T-helper 1 cell treated with Interleukin-12 subunit alpha and Interleukin-12 subunit beta and Interleukin-4 antibody, amounts not matched to agents 30 μg/mL and 1 μg/mL, for 36 hours (primary cell): ENCODE data around the gene YIF1A.

Source experiments
- H3K27ac Mint-ChIP-seq: one replicate; pipeline ENCODE4 v1.8.0; 2021; ENCODE audit warnings: mild to moderate bottlenecking, mixed read lengths
- H3K27me3 Mint-ChIP-seq: one replicate; pipeline ENCODE4 v1.8.0; 2021; ENCODE audit warnings: low read depth, mixed read lengths
- H3K36me3 Mint-ChIP-seq: one replicate; pipeline ENCODE4 v1.8.0; 2021; ENCODE audit warnings: low read depth, mixed read lengths
- H3K4me1 Mint-ChIP-seq: one replicate; pipeline ENCODE4 v1.8.0; 2021; ENCODE audit warnings: low read depth, mixed read lengths
- H3K4me3 Mint-ChIP-seq: one replicate; pipeline ENCODE4 v1.8.0; 2021; ENCODE audit warnings: mild to moderate bottlenecking, moderate library complexity, mixed read lengths
- H3K9me3 Mint-ChIP-seq: one replicate; pipeline ENCODE4 v1.8.0; 2021; ENCODE audit warnings: mixed read lengths

Gene YIF1A

GRCh38 chr11:66310324-66310723 lies 21.4 kb upstream of the YIF1A start:
- H3K27ac Mint-ChIP-seq: no peak overlapping the region
- peaks cover 6% of the 10 kb centered on the region for H3K27me3 Mint-ChIP-seq
- no peaks in the 10 kb centered on the region for H3K36me3 Mint-ChIP-seq

GRCh38 chr11:66309475-66309874 lies 20.5 kb upstream of the YIF1A start:
- Mint-ChIP-seq H3K4me1 (peaks cover 6% of the 10 kb centered on the region), H3K4me3 (no peak overlapping the region), H3K36me3 (no peaks in the 10 kb centered on the region), H3K27me3 (peaks cover 4% of the 10 kb centered on the region), H3K27ac (no peak overlapping the region), H3K9me3 (no peaks in the 10 kb centered on the region)

More at GRCh38 chr11:66310324-66310723, 21.4 kb upstream of the YIF1A start:
- Mint-ChIP-seq H3K9me3 (no peaks in the 10 kb centered on the region), H3K4me3 (no peak overlapping the region), H3K4me1 (peaks cover 6% of the 10 kb centered on the region)

- Mint-ChIP-seq H3K36me3 (no peaks in the 10 kb centered on the region), H3K27ac (no peak overlapping the region), H3K9me3 (no peaks in the 10 kb centered on the region), H3K4me1 (no peaks in the 10 kb centered on the region), H3K27me3 (peaks cover 3% of the 10 kb centered on the region), H3K4me3 (no peak overlapping the region)
Observed at GRCh38 chr11:66302656-66303055, 13.7 kb upstream of the YIF1A start.

DNA sequence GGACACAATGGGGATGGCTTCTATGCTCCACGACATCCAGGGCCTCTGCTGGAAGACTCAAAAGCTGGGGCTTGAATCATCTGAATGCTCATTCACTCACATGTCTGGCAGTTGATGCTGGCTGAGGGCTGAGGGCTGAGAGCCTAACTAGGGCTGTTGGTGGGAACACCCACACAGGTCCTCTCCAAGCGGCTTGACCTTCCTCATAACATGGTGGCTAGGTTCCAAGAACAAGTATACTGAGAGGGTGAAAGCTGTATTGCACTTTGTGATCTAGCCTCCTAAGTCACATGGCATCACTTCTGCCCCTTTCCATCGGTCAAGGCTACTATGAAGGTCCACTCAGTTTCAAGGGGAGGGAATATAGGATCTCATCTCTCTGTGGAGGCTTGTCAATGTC lies 10.2 kb upstream of the YIF1A start:
- Mint-ChIP-seq H3K27ac (no peak overlapping the region), H3K4me3 (no peak overlapping the region), H3K4me1 (no peaks in the 10 kb centered on the region), H3K36me3 (no peaks in the 10 kb centered on the region), H3K27me3 (no peaks in the 10 kb centered on the region), H3K9me3 (no peaks in the 10 kb centered on the region)

- Mint-ChIP-seq H3K9me3 (no peaks in the 10 kb centered on the region), H3K27ac (no peak overlapping the region), H3K27me3 (peaks cover 11% of the 10 kb centered on the region), H3K4me3 (no peak overlapping the region), H3K36me3 (no peaks in the 10 kb centered on the region), H3K4me1 (peaks cover 3% of the 10 kb centered on the region)
Observed at GRCh38 chr11:66297610-66298009, 8.7 kb upstream of the YIF1A start.

DNA sequence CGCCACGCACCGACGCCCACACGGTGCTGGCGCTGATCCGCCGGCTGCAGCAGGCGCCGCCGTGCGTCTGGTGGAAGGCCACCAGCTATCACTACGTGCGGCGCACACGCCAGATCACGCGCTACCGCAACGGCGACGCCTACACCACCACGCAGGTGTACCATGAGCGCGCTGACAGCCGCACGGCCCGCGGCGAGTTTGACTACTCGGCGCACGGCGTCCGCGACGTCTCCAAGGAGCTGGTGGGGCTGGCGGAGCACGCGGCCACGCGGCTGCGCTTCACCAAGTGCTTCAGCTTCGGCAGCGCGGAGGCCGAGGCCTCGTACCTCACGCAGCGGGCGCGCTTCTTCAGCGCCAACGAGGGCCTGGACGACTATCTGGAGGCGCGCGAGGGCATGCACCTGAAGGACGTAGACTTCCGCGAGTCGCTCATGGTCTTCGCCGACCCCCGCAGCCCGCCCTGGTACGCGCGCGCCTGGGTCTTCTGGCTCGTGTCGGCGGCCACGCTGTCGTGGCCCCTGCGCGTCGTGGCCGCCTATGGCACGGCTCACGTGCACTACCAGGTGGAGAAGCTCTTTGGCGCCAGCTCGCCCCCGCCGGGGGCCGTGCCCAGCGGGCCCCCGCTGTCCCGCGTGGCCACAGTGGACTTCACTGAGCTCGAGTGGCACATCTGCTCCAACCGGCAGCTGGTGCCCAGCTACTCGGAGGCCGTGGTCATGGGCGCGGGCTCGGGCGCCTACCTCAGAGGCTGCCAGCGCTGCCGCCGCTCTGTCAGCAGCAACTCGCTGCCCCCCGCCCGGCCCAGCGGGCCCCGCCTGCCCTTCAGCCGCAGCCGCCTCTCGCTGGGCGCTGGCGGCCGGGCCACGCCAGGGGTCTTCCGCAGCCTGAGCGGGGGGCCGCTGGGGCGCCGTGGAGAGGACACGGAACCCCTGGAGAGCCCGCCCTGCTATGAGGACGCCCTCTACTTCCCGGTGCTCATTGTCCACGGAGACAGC lies 6.0 kb upstream of the YIF1A start:
- Mint-ChIP-seq H3K27me3 (peaks cover 26% of the 10 kb centered on the region), H3K27ac (no peak overlapping the region), H3K4me1 (peaks cover 13% of the 10 kb centered on the region), H3K9me3 (no peaks in the 10 kb centered on the region), H3K4me3 (no peak overlapping the region), H3K36me3 (no peaks in the 10 kb centered on the region)

GRCh38 chr11:66293777-66294625 lies 5.1 kb upstream of the YIF1A start:
- Mint-ChIP-seq H3K4me3 (no peak overlapping the region), H3K36me3 (no peaks in the 10 kb centered on the region), H3K9me3 (no peaks in the 10 kb centered on the region), H3K27ac (no peak overlapping the region), H3K4me1 (peaks cover 18% of the 10 kb centered on the region), H3K27me3 (peaks cover 26% of the 10 kb centered on the region)

- peaks cover 19% of the 10 kb centered on the region for H3K4me1 Mint-ChIP-seq
- H3K36me3 Mint-ChIP-seq: no peaks in the 10 kb centered on the region
- H3K9me3 Mint-ChIP-seq: no peaks in the 10 kb centered on the region
- H3K27me3 Mint-ChIP-seq: peaks cover 26% of the 10 kb centered on the region
- no peak overlapping the region for H3K27ac Mint-ChIP-seq
- H3K4me3 Mint-ChIP-seq: no peak overlapping the region
Observed at GRCh38 chr11:66293352-66293751, 4.4 kb upstream of the YIF1A start.

GRCh38 chr11:66292543-66293332 lies 3.8 kb upstream of the YIF1A start:
- Mint-ChIP-seq H3K4me1 (peaks cover 21% of the 10 kb centered on the region), H3K27ac (no peak overlapping the region), H3K27me3 (peaks cover 26% of the 10 kb centered on the region), H3K4me3 (peak overlapping the region; percentile 46), H3K9me3 (no peaks in the 10 kb centered on the region), H3K36me3 (no peaks in the 10 kb centered on the region)

DNA sequence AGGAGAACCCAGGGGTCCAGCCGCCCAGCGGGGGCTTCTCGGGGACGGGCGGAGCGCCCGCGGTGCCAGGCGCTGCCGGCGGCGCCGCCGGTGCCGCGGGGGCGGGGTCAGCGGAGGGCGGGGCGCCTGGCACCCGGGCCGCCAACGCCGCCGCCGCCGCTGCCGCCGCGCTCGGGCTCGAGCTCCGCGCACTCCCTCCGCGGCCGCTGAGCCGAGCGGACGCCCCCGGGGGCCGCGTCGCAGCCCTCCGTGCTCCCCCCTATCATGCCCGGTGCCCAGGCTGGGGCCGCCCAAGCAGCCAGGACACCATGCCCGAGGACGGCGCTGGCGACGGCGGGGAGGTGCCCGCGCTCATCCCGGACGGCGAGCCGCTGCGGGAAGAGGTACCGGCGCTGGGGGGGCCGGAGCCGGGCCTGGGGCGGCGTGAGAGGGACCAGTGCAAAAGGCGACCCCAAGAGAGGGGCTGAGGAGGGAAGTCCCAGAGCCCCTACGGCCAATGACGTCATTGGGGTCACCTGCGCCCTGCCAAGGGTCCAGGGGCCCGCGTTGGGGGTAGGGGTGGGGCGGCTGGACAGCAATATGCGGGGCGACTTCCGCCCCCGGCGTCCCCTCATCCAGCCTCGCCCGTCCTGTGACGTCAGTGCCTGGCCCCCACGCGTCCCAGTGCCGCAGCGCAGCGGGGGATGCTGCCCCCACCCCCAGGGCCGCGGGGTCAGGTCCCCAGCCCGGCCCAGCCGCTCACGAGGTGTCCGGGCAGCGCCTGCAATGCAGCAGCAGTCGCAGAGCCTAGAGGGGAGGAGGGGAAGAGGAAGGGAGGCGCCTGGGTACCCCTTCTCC lies 3.0 kb upstream of the YIF1A start, which contains the start of gene TMEM151A:
TSS of gene TMEM151A (plus strand) at position 189 of the 837 bp plus-strand sequence. CDS start at position 309, 120 bp downstream.
- peaks cover 26% of the 10 kb centered on the region for H3K27me3 Mint-ChIP-seq
- H3K9me3 Mint-ChIP-seq: no peaks in the 10 kb centered on the region
- H3K4me3 Mint-ChIP-seq: peak within 1 kb of the TSS; percentile 69
- no peak within 1 kb of the TSS for H3K27ac Mint-ChIP-seq
- no peaks in the 10 kb centered on the region for H3K36me3 Mint-ChIP-seq
- peaks cover 24% of the 10 kb centered on the region for H3K4me1 Mint-ChIP-seq

- Mint-ChIP-seq H3K9me3 (no peaks in the 10 kb centered on the region), H3K4me3 (peak overlapping the region; percentile 69), H3K4me1 (peaks cover 24% of the 10 kb centered on the region), H3K27me3 (peaks cover 26% of the 10 kb centered on the region), H3K36me3 (no peaks in the 10 kb centered on the region), H3K27ac (no peak overlapping the region)
Observed at GRCh38 chr11:66291303-66291705, 2.4 kb upstream of the YIF1A start.

DNA sequence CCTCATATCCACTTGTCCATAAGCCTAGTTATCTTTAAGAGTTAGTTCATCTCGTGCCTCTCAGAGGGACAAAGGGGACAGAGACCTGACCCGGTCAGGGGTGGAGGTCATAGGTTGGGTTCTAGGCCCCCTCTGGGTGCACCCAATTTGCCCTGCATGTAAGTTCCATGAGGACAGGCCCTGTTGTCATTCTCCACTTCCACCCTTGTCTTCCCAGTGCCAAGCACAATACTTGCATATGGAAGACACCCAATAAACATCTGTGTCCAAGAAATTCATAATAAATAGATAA lies 1.3 kb upstream of the YIF1A start:
- Mint-ChIP-seq H3K4me1 (peaks cover 24% of the 10 kb centered on the region), H3K27me3 (peaks cover 26% of the 10 kb centered on the region), H3K27ac (no peak overlapping the region), H3K36me3 (no peaks in the 10 kb centered on the region), H3K9me3 (no peaks in the 10 kb centered on the region), H3K4me3 (peak overlapping the region; percentile 95)

DNA sequence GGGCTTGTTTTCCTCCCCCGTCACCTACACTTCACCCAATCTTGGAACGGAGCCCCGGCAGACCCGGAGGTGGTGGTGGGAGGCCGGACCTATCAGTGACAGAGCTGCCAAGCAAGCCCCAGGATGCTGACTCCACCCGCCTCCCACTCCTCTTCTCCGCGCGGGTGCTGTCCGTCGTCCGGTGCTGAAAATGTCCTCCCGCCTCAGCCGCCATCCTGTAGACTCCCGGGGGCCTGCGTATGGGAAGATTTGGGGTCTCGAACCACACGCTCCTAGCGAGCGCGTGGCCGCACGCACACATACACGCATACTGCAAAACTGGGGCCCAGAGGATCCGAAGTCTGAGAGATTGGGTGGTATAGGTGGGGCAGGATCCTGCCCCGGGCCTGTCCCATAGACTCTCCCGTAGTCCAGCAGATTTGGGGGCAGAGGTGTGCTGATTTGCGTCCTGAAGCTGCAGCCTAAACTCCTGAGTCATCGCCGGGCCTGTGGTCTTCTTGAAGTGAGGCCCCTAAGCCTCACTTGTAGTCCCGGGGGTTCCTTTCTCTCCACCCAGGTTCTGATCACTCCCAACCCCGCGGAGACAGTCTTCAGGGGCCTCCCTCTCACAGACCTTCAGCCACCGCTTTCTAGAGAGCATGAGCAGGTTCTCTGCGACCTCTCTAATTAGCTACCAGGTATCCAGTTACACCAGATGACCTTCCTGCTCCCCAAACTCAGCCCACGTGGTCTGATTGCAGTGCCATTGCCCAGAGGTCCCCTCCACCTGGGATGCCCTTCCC lies 796 bp upstream of the YIF1A start:
- H3K27me3 Mint-ChIP-seq: peaks cover 26% of the 10 kb centered on the region
- H3K4me1 Mint-ChIP-seq: peaks cover 24% of the 10 kb centered on the region
- H3K36me3 Mint-ChIP-seq: no peaks in the 10 kb centered on the region
- H3K4me3 Mint-ChIP-seq: peak overlapping the region; percentile 95
- H3K9me3 Mint-ChIP-seq: no peaks in the 10 kb centered on the region
- H3K27ac Mint-ChIP-seq: peak overlapping the region; percentile 96
